Small intestine (tissue), 7 donors: ENCODE results near the gene FILIP1. TPM values are rescaled to one million over a fixed set of nuclear protein-coding genes. Genes with fewer than 3 reads are reported as not detected.

ENCODE experiments used
- DNase-seq, 2 donors: peaks; one replicate each; pipeline versions ENCODE4 v3.0.0 to v3.0.0-alpha.2; 2013
- FAIRE-seq: peaks from 2 replicates; lab custom pipeline; 2012; peaks lifted over from hg19 to GRCh38; lab: Jason Lieb, UNC
- H3K27ac ChIP-seq, 3 donors: one replicate each; pipeline ENCODE4 v1.5.1; 2013; ENCODE audit warnings: low read length in 2 of 3, mild to moderate bottlenecking in 2 of 3, control low read depth in 1 of 3, inconsistent platforms in 1 of 3, low read depth in 1 of 3, moderate library complexity in 1 of 3
- H3K27me3 ChIP-seq, 3 donors: one replicate each; pipeline ENCODE4 v1.6.1; 2013; ENCODE audit warnings: low read length in 3 of 3, inconsistent platforms in 1 of 3; ENCODE audit not compliant: control insufficient read depth in 3 of 3, insufficient read depth in 3 of 3
- H3K36me3 ChIP-seq, 3 donors: one replicate each; pipeline ENCODE4 v1.6.1; 2013; ENCODE audit warnings: low read length in 3 of 3, inconsistent platforms in 1 of 3, low read depth in 1 of 3, mild to moderate bottlenecking in 1 of 3, moderate library complexity in 1 of 3; ENCODE audit not compliant: control insufficient read depth in 3 of 3, insufficient read depth in 2 of 3
- H3K4me1 ChIP-seq, 3 donors: one replicate each; pipeline ENCODE4 v1.6.1; 2013; ENCODE audit warnings: low read length in 2 of 3, inconsistent platforms in 1 of 3, low read depth in 1 of 3, mild to moderate bottlenecking in 1 of 3, moderate library complexity in 1 of 3; ENCODE audit not compliant: control insufficient read depth in 3 of 3, insufficient read depth in 2 of 3
- H3K4me3 ChIP-seq, 3 donors: one replicate each; pipeline ENCODE4 v1.5.1; 2013; ENCODE audit warnings: low read length in 3 of 3, control low read depth in 1 of 3, inconsistent platforms in 1 of 3, low read depth in 1 of 3, mild to moderate bottlenecking in 1 of 3, moderate library complexity in 1 of 3
- H3K9me3 ChIP-seq, 2 donors: one replicate each; pipeline ENCODE4 v1.6.1; 2013; ENCODE audit warnings: low read depth in 1 of 2, low read length in 1 of 2; ENCODE audit not compliant: control insufficient read depth in 2 of 2, insufficient read depth in 1 of 2
- WGBS, 3 donors: extraction: QIAGEN DNeasy Blood & Tissue Kit; methylation state at CpG; one replicate each; pipeline ENCODE4 v1.1.7; 2013; 5-methylcytosine and 5-hydroxymethylcytosine counted together
- polyA plus RNA-seq, 4 donors: library from polyadenylated mRNA; stranded (reverse) in 3 of 4; unstranded in 1 of 4; fragments of 200-250 nt in 3 of 4; fragments of 120-200 nt in 1 of 4; gene quantifications; one replicate each; pipeline versions ENCODE4 v1.2.1 to v1.2.3, GENCODE V29; 2013
- donor health status: healthy with polysubstance abuse.
- donor health status: control.
- donor health status: control.
- donor health status: Bipolar disorder and iron deficiency.
- donor health status: healthy.

The FILIP1 gene
- polyA plus RNA-seq, 4 donors = 0.54 to 1.8 (median 1.4) TPM; not detected in 1

- H3K36me3 ChIP-seq = no peaks in the 10 kb centered on the region
- no peaks in the 10 kb centered on the region for H3K4me1 ChIP-seq
- 78 to 89% (median 86%) methylated on average over 3 of the region's 3 CpGs for WGBS, 3 donors
- FAIRE-seq (no peak), DNase-seq (no peak)
- peaks cover 0 to 2% (median 0%) of the 10 kb centered on the region in 3 donors for H3K27me3 ChIP-seq
- no peak overlapping the region for H3K4me3 ChIP-seq
- no peaks in the 10 kb centered on the region for H3K9me3 ChIP-seq
- H3K27ac ChIP-seq = no peak overlapping the region
Observed at GRCh38 chr6:75525682-75526081, 32.1 kb upstream of the FILIP1 start.

GRCh38 chr6:75524322-75524972, 30.8 kb upstream of the FILIP1 start:
- Histone ChIP-seq H3K9me3 (no peaks in the 10 kb centered on the region), H3K27ac (no peak overlapping the region), H3K36me3 (no peaks in the 10 kb centered on the region), H3K4me3 (no peak overlapping the region), H3K4me1 (no peaks in the 10 kb centered on the region), H3K27me3 (peaks cover 0 to 2% (median 0%) of the 10 kb centered on the region in 3 donors)
- peak; percentile 19 to 55 for DNase-seq
- no peak for FAIRE-seq
- WGBS, 3 donors = 7 to 22% (median 20%) methylated on average over 9 of the region's 9 CpGs

GRCh38 chr6:75516757-75517156, 23.2 kb upstream of the FILIP1 start:
- H3K4me3 ChIP-seq = no peak overlapping the region
- no peak for DNase-seq
- 20 to 36% (median 31%) methylated on average over 2 of the region's 2 CpGs for whole genome bisulfite sequencing, 3 donors
- H3K27me3 ChIP-seq = no peaks in the 10 kb centered on the region
- H3K36me3 ChIP-seq = no peaks in the 10 kb centered on the region
- no peak overlapping the region for H3K27ac ChIP-seq
- no peaks in the 10 kb centered on the region for H3K4me1 ChIP-seq
- no peaks in the 10 kb centered on the region for H3K9me3 ChIP-seq
- FAIRE-seq = no peak

GRCh38 chr6:75512591-75512990, 19.0 kb upstream of the FILIP1 start:
- Histone ChIP-seq H3K4me1 (no peaks in the 10 kb centered on the region), H3K36me3 (no peaks in the 10 kb centered on the region), H3K27me3 (no peaks in the 10 kb centered on the region), H3K9me3 (no peaks in the 10 kb centered on the region), H3K27ac (no peak overlapping the region), H3K4me3 (no peak overlapping the region)
- no peak for FAIRE-seq
- WGBS, 3 donors = 79 to 93% (median 93%) methylated on average over 2 of the region's 2 CpGs
- DNase-seq = no peak

GRCh38 chr6:75505424-75505823, 11.8 kb upstream of the FILIP1 start:
- DNase-seq (no peak), FAIRE-seq (no peak)
- Histone ChIP-seq H3K4me3 (no peak overlapping the region), H3K4me1 (no peaks in the 10 kb centered on the region), H3K27ac (no peak overlapping the region), H3K36me3 (no peaks in the 10 kb centered on the region), H3K9me3 (no peaks in the 10 kb centered on the region), H3K27me3 (no peaks in the 10 kb centered on the region)
- WGBS, 3 donors = 69 to 89% (median 76%) methylated on average over 2 of the region's 2 CpGs

- Histone ChIP-seq H3K27me3 (no peaks in the 10 kb centered on the region), H3K4me1 (no peaks in the 10 kb centered on the region), H3K4me3 (no peak overlapping the region), H3K27ac (no peak overlapping the region), H3K36me3 (no peaks in the 10 kb centered on the region), H3K9me3 (no peaks in the 10 kb centered on the region)
- FAIRE-seq (no peak), DNase-seq (no peak)
- WGBS, 3 donors = 89 to 91% (median 90%) methylated on average over 4 of the region's 4 CpGs
Observed at GRCh38 chr6:75504465-75505222, 11.0 kb upstream of the FILIP1 start.

GRCh38 chr6:75503291-75503690, 9.7 kb upstream of the FILIP1 start:
- Histone ChIP-seq H3K4me1 (no peaks in the 10 kb centered on the region), H3K27ac (no peak overlapping the region), H3K9me3 (no peaks in the 10 kb centered on the region), H3K27me3 (no peaks in the 10 kb centered on the region), H3K36me3 (no peaks in the 10 kb centered on the region), H3K4me3 (no peak overlapping the region)
- FAIRE-seq = no peak
- no peak for DNase-seq
- WGBS, 3 donors = 78 to 86% (median 79%) methylated on average over 2 of the region's 2 CpGs

- 71 to 82% (median 77%) methylated on average over 3 of the region's 3 CpGs for WGBS, 3 donors
- no peak overlapping the region for H3K4me3 ChIP-seq
- no peaks in the 10 kb centered on the region for H3K36me3 ChIP-seq
- no peak for DNase-seq
- H3K9me3 ChIP-seq = no peaks in the 10 kb centered on the region
- H3K27ac ChIP-seq = no peak overlapping the region
- H3K4me1 ChIP-seq = no peaks in the 10 kb centered on the region
- no peaks in the 10 kb centered on the region for H3K27me3 ChIP-seq
- no peak for FAIRE-seq
Observed at GRCh38 chr6:75502884-75503283, 9.3 kb upstream of the FILIP1 start.
